Tibial nerve (tissue), 4 donors: ENCODE data around the gene MLXIPL. TPM values are rescaled to one million over a fixed set of nuclear protein-coding genes. Genes with fewer than 3 reads are reported as not detected.
A peak's percentile ranks its signal among the peaks of the same experiment; 100 is the strongest.

Source experiments
- DNase-seq, 2 donors: peaks; one replicate each; pipeline ENCODE4 v3.0.0-alpha.2; 2019; ENCODE audit warnings: low spot score in 2 of 2
- H3K27ac ChIP-seq, 4 donors: fragments of 200-600 bp; sonication (generic) in 3 of 4; one replicate each; pipeline ENCODE4 v1.5.1; 2017 to 2019; ENCODE audit warnings: mild to moderate bottlenecking in 1 of 4
- H3K27me3 ChIP-seq, 2 donors: fragments of 200-600 bp; sonication (generic) in 1 of 2; one replicate each; pipeline versions ENCODE4 v1.5.1 to v1.6.0; 2017 to 2019
- H3K36me3 ChIP-seq, 3 donors: fragments of 200-600 bp; sonication (generic); one replicate each; pipeline ENCODE4 v1.5.1; 2018 to 2019
- H3K4me1 ChIP-seq, 4 donors: fragments of 200-600 bp; sonication (generic) in 3 of 4; one replicate each; pipeline ENCODE4 v1.5.1; 2017 to 2019
- H3K4me3 ChIP-seq, 4 donors: fragments of 200-600 bp; sonication (generic) in 3 of 4; one replicate each; pipeline ENCODE4 v1.5.1; 2017 to 2019; ENCODE audit warnings: mild to moderate bottlenecking in 1 of 4, moderate library complexity in 1 of 4
- H3K9me3 ChIP-seq, 4 donors: fragments of 200-600 bp; sonication (generic) in 3 of 4; one replicate each; pipeline ENCODE4 v1.5.1; 2017 to 2019
- CTCF ChIP-seq, 5 experiments: fragments of 200-600 bp in 3 of 5; fragments of 450-650 bp in 2 of 5; sonication (generic) in 3 of 5; IDR thresholded peaks; one replicate each; pipeline ENCODE4 v1.5.1; 2016 to 2019; ENCODE audit warnings: antibody characterized with exemption in 5 of 5, mild to moderate bottlenecking in 3 of 5, moderate library complexity in 2 of 5
- EP300 ChIP-seq, 2 donors: sonication (generic); formaldehyde crosslinking; IDR thresholded peaks; one replicate each; pipeline ENCODE4 v1.6.1; 2017; ENCODE audit warnings: antibody characterized with exemption in 2 of 2, mild to moderate bottlenecking in 1 of 2
- POLR2A ChIP-seq, 2 donors: fragments of 450-650 bp; IDR thresholded peaks; one replicate each; pipeline ENCODE4 v1.6.1; 2017; ENCODE audit warnings: antibody characterized with exemption in 2 of 2, mild to moderate bottlenecking in 2 of 2, moderate library complexity in 2 of 2
- WGBS, 2 donors: methylation state at CpG; one replicate each; pipeline ENCODE4 v1.1.5; 2018; 5-methylcytosine and 5-hydroxymethylcytosine counted together
- total RNA-seq, 4 donors: library from RNA; depleted of rRNA; stranded (reverse); fragments of >200 nt; gene quantifications; one replicate each; pipeline ENCODE4 v1.1.0, GENCODE V29; 2016

The MLXIPL gene
- total RNA-seq, 4 donors from 2014 or later: 16.2 to 83.5 (median 59.6) TPM

GRCh38 chr7:73602721-73603651 is 21.3 kb downstream of the MLXIPL start:
- no peaks in the 10 kb centered on the region for H3K36me3 ChIP-seq
- H3K9me3 ChIP-seq: no peaks in the 10 kb centered on the region
- TF ChIP-seq CTCF (IDR thresholded peaks at IDR 0.05): no peak
- no peak for TF ChIP-seq POLR2A (IDR thresholded peaks at IDR 0.05)
- H3K27ac ChIP-seq: no peak overlapping the region
- H3K27me3 ChIP-seq: peaks cover 0 to 14% of the 10 kb centered on the region in 2 donors
- H3K4me3 ChIP-seq: peak overlapping the region in 1 of 4 donors; percentile 17
- peaks cover 0 to 8% (median 0%) of the 10 kb centered on the region in 4 donors for H3K4me1 ChIP-seq
- DNase-seq: no peak
- 62 to 66% methylated on average over 19 to 20 of the region's 22 CpGs for WGBS, 2 donors

GRCh38 chr7:73599916-73600315 is 24.4 kb downstream of the MLXIPL start:
- H3K4me1 ChIP-seq: no peaks in the 10 kb centered on the region
- H3K4me3 ChIP-seq: no peak overlapping the region
- no peaks in the 10 kb centered on the region for H3K36me3 ChIP-seq
- peaks cover 0 to 16% of the 10 kb centered on the region in 2 donors for H3K27me3 ChIP-seq
- H3K27ac ChIP-seq: no peak overlapping the region
- 58 to 63% methylated on average over 7 of the region's 7 CpGs for WGBS, 2 donors
- no peak for DNase-seq
- TF ChIP-seq POLR2A (IDR thresholded peaks at IDR 0.05) (no peak), CTCF (IDR thresholded peaks at IDR 0.05) (no peak), EP300 (IDR thresholded peaks at IDR 0.05) (no peak)
- no peaks in the 10 kb centered on the region for H3K9me3 ChIP-seq

GRCh38 chr7:73599151-73599882 is 25.0 kb downstream of the MLXIPL start:
- Histone ChIP-seq H3K4me1 (no peaks in the 10 kb centered on the region), H3K27me3 (peaks cover 0 to 16% of the 10 kb centered on the region in 2 donors), H3K9me3 (no peaks in the 10 kb centered on the region), H3K36me3 (no peaks in the 10 kb centered on the region), H3K27ac (no peak overlapping the region), H3K4me3 (no peak overlapping the region)
- WGBS, 2 donors: 71 to 72% methylated on average over 13 of the region's 13 CpGs
- TF ChIP-seq CTCF (IDR thresholded peaks at IDR 0.05): no peak
- TF ChIP-seq POLR2A (IDR thresholded peaks at IDR 0.05): no peak
- no peak for TF ChIP-seq EP300 (IDR thresholded peaks at IDR 0.05)
- no peak for DNase-seq

- peaks cover 0 to 16% of the 10 kb centered on the region in 2 donors for H3K27me3 ChIP-seq
- TF ChIP-seq CTCF (IDR thresholded peaks at IDR 0.05): no peak
- H3K9me3 ChIP-seq: no peaks in the 10 kb centered on the region
- H3K4me1 ChIP-seq: no peaks in the 10 kb centered on the region
- no peak overlapping the region for H3K4me3 ChIP-seq
- H3K36me3 ChIP-seq: no peaks in the 10 kb centered on the region
- no peak for DNase-seq
- WGBS, 2 donors: 87 to 88% methylated on average over 5 of the region's 5 CpGs
- H3K27ac ChIP-seq: no peak overlapping the region
Observed at GRCh38 chr7:73597978-73598782, 26.1 kb downstream of the MLXIPL start.
